Measurements from ENCODE around the gene RTN4R.
"Not testable (repeated sequence)": the region's sequence is repeated elsewhere in the genome, so short reads cannot be mapped to it uniquely, and the experiment has no call there.

RTN4R gene

DNA sequence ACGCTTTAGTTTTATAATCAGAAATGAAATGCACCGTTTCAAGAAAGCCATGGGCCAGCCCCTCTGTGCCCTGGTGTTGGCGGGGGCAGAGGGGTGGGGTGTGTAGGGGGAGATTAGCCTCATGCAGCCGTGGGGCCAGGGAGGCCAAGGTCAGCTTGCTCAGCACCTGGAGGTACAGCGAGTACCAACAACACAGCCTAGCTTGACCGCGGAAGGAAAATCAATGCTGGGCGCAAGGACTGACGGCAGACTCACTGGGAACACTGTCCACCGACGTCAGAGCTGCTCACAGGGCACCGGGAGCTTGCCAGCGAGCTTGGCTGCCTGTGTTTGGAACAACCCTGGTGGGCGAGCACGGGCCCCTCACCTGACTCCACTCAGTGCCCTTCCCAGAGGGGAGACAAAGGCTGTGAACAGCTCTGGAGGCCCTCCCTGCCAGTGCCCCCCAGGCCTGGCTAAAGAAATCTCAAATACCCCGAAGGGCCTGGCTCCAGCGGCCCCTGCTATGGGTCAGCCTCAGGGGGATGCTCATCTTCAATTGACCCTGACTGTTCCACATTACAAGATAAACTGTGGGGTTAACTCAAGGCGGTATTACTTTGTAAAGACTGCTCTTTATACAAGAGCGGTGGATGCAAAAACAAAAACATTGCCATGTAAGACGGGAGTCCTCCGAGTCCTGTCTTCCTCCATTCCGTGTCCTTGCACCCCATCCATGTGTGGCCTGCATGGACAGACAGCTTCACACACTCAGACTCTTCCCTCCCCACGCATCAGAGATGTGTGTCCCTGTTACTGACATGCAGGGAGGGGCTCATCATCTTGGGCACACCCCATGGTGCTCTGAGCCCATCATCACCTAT lies 21.3 kb upstream of the RTN4R start:
- not testable (repeated sequence) for DNase-seq (ENCODE audit: low read depth in 1 of 2, low spot score in 1 of 2)

DNA sequence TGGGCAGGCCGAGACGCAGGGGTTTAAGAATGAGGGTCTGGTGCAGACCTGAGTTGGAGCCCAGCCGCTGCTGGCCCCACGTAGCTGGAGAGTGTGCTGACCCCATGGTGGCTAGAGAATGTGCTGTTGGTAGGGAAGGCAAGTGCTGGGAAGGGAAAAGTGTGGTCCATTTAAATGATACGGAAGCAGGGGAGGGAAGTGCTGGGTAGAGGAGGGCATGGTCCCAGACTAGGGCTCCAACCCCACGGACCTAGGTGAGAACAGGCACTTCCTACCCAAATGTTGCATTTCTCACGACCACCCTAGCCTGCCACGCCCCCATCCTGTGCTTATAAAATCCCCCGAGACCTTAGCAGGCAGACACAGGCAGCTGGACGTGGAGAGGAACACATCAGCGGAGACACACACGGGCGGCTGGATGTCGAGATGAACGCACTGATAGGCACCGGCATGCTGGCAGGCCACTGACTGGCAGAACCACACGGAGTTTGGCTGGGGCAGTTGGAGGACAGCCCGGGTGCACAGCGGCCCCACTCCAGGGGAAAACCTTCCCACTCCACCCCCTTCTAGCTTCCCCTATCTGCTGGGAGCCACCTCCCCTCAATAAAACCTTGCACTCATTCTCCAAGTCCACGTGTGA lies 18.8 kb upstream of the RTN4R start:
- not testable (repeated sequence) for DNase-seq (ENCODE audit: low read depth in 1 of 2, low spot score in 1 of 2)

DNA sequence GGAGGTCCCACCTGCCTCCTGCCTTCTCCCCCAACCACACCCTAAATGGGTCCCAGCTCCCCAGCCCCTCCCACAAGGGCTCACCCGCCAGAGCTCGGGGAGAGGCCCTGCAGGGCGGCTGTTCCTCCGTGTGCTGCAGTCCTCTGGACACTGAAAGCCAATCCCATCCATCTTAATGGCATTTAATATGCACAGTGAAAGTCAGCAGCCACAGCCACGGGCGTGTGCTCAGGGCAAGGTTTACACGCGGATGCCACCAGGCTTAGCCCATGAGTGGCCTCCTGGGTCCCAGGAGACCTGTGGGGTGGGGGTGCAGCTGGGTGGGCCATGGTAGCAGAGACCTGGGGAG lies 18.2 kb upstream of the RTN4R start:
- DNase-seq (ENCODE audit: low read depth in 1 of 2, low spot score in 1 of 2), result not testable (repeated sequence)

DNA sequence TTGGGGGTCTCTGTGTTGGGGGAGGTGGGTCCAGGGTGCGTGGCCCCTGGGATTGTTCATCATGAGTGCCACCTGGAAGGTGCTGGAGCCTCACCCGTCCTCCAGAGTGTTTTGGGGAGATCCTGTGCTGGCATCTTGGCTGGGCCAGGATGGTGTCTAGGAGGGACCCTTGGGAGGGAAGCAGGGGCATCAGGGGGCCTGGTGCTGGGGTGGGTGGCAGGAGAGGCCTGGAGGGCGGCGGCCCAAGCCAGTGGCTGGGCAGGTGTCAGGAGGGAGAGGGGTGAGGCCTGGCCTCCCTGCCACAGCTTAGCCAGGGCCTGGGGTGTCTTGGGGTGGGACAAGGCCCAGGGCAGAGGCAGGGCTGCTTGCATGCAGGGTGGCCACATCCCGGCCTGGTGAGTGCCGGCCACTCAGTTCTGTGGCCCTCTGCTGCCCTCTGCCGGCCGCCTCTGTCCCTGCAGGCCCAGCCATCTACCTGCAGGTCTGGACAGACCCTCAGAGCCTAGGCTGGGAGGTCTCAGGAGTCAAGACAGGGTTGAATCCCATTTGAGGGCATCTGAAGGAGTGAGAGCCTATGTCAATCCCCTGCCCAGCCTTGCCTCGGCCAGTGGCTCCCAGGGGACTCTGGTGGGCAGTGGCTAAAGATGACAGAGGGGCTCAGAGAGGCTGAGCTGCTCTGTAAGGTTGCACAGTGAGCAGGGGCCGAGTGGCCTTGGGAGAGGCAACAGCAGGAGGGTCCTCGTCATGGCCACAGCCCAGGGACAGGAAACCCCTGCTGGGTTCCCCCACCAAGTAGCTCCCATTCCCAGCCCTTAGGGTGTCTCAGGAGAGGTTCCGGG lies 17.6 kb upstream of the RTN4R start:
- DNase-seq (ENCODE audit: low read depth in 1 of 2, low spot score in 1 of 2), result peak; percentile 57 to 77

DNA sequence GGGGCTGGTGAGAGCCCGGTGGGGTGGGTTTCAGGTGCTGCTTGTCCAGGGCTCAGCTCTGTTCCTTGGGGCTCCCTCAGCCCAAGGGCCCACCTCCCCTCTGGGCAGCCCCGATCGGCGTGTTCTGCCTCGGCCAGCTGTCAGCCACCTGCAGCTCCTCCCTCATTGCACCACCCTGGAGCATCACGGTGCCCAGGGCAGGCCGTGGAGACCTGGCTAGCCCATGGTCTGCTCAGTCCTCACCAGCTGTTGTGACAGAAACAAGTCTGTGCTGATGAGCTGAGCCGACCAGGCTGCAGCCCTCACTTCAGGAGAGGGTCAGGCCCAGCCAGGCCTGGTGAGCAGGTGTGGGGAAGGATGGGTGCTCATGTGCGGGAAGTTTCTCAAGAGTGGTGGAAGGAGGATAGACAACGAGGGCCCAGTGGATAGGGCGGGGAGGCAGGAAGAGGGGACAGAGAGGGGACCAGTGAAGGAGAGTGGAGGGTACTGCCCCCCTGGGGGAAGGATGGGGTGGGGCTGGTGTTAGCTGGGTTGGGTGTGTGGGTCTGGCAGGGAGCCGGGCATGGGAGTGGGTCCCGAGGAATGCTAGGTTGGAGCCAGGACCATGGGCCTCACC lies 16.5 kb upstream of the RTN4R start:
- DNase-seq (ENCODE audit: low read depth in 1 of 2, low spot score in 1 of 2), result no peak

DNA sequence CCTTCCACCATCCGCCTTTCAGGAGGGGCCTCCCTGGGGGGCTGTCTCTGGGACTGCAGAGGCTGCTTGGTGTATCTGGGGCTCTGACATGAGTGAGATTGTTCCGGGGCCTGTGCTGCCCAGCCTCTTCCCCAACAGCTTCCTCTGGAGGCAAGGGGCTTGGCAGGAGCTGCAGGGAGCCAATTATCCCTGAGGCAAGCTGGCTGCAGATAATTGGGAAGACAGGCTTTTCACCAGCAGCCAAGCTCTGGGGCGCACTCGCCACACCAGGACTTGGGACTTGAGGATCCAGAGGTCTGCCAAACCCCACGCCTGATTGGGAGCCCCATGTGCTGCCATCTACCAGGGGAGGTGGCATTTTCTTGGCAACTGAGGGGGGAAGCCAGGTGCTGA lies 15.6 kb upstream of the RTN4R start:
- no peak for DNase-seq (ENCODE audit: low read depth in 1 of 2, low spot score in 1 of 2)

DNA sequence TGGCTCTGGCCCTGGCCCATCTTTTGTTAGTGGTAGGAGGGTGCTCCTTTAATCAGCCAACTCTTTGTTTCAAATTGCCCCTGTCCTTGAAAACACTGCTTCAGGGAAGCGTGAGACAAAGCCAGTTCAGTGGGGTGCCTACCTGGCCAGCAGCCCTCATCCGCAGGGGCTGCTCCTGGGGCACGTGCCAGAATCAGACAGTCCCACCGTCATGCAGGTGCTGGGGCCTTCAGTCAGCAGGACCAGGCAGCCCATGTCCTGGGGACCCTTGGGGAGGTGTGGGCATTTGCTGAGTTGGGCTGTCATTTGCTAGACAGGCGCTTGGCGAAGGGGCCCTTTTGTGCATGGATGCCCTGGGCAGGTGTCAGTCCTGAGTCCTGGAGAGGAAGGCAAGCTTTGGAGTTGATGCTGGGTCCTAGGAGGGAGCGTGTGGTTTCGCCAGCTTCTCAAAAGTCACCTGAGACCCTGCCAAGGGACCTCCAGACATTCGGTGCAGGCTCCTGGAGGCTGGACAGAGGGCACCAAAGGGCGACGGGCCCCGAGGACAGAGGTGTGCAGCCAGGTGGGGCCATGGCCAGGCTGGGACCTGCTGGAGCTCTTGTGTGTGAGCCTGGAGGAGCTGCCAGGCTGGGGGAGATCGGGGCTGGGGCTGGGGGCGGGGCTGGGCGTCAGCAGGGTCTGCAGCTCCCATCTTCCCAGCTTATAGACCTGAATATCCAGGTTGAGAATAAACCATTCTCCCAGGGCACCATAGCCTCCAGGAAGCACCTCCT lies 15.0 kb upstream of the RTN4R start:
- DNase-seq (ENCODE audit: low read depth in 1 of 2, low spot score in 1 of 2), result no peak

DNA sequence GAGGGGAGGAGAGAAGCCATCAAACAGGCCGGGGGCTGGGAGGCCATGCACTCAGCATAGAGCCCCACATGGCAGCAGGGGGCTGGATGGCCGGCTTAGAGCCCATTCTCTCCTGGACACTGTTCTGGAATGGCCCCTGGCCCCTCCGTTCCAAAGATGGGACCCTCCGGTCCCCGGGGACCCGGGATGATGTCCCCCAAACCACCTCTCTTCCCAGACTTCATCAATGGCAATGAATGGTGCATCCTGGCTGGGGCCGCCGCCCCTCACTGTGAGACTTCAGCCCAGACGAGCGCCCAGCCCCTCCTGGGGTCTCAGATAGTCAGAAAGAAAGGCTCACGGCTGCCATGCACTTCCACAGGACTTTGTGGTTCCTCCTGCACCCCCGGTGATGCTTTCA lies 13.8 kb upstream of the RTN4R start:
- no peak for DNase-seq (ENCODE audit: low read depth in 1 of 2, low spot score in 1 of 2)

DNA sequence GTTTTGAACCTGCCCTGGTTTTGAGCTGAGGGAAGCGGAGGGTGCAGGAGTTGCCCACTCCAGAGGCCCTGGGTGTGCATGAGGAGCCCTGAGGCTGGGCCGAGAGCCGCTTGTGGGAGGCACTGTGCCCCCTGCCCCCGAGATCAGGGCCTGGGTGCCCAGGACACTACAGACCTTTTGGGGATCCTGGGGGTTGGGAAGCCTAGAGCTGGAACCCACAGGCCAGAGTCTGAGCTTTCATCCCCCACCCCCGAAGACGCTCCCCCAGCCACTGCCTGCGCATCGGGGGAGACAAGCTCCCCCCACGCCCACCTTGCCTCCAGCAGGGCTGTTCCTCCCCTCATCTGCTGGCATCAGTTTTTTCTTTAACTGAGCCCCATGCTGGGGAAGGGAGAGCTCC lies 13.4 kb upstream of the RTN4R start:
- not testable (repeated sequence) for DNase-seq (ENCODE audit: low read depth in 1 of 2, low spot score in 1 of 2)

DNA sequence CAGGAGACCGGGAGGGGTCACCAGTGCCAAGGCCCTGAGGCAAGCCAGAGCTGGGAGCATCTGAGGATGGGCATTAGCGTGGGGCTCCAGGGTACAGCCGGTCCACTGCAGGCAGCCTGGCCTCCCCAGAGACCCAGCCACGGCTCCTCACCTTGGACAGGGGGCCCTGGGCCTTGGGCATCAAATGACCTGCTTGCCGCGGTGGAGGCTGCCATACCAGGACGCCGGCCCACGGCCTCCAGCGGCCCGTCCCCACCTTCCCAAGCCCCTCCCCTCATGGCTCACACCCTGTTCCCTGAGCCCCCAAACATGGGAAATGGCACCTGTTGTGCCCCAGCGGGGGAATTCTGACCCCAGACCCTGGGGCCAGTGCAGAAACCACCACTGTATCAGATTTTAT lies 12.7 kb upstream of the RTN4R start:
- no peak for DNase-seq (ENCODE audit: low read depth in 1 of 2, low spot score in 1 of 2)

DNA sequence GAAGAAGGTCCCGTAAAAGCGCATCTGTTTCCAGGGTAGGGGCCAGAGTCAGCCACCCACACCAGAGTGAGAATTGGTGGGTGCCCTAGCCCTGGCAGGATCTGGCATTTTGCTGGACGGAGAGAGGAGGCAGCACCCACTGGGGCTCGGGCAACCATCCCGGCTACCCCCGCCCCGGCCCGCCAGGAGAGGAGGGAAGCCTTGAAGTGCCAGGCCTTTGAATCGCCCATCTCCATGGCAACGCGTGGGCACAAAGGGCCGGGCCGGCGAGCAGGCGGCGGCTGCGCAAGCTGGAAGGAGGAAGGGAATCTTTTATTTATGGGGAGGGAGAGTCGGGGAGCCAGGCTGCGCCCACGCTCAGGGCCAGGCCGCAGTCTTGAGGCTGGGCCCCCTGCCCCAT lies 12.0 kb upstream of the RTN4R start:
- DNase-seq (ENCODE audit: low read depth in 1 of 2, low spot score in 1 of 2), result not testable (repeated sequence)

DNA sequence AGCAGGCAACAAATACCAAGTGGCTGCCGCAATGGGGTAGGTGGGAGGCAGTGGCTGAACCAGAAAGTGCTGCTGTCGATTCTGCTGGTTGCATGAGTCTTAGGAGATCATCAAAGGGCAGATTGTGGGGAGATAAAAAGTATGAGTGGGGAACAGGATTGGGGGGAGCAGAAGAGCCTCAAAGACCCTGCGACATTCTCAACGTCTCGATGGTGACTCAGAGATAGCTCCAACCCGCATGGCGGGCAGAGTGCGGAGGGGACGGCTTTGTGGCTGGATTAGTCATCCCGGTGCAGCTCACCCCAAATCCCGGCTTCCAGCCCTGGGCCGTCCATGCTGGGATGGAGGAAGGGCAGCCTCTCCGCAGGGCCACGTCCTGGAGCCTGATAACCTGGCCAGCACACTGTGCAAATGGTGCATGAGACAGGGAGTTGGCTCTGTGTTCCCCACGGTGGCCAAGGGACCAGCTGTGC lies 11.6 kb upstream of the RTN4R start:
- DNase-seq (ENCODE audit: low read depth in 1 of 2, low spot score in 1 of 2), result no peak

DNA sequence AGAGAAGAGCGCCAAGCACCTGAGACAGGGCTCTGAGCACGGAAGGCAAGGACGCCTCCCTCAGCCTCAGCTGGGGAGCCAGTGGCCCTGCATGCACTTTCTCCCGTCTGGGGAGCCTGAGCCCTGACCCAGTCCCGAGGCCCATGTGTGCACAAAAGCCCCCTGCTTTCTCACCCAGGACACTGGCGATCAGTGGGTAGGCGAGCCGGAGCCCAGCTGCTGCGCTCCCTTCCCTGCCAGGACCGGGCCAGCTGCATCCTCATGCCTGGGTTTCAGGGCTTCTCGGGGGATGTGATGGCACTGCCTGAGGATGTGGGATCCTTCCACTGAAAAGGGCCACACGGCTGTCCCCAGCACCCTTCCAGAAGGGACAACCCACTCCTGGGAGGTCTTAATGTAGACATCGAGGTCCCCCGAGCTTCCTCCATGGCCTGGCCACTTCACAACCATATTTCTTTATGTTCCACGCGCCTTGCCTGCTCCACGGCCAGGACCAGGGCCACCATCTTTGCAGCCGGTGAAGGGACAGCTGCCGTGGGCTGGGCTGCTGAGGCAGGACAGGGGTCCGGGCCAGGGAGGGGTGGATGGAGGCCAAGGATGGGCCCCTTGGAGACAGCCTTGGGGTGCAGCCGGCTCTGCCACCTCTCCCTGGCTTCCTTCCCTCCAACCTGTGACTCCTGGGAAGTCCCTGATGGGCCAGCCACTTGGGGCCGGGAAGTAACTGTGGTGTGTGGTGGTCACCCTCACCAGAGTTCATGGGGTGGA lies 10.8 kb upstream of the RTN4R start:
- not testable (repeated sequence) for DNase-seq (ENCODE audit: low read depth in 1 of 2, low spot score in 1 of 2)

DNA sequence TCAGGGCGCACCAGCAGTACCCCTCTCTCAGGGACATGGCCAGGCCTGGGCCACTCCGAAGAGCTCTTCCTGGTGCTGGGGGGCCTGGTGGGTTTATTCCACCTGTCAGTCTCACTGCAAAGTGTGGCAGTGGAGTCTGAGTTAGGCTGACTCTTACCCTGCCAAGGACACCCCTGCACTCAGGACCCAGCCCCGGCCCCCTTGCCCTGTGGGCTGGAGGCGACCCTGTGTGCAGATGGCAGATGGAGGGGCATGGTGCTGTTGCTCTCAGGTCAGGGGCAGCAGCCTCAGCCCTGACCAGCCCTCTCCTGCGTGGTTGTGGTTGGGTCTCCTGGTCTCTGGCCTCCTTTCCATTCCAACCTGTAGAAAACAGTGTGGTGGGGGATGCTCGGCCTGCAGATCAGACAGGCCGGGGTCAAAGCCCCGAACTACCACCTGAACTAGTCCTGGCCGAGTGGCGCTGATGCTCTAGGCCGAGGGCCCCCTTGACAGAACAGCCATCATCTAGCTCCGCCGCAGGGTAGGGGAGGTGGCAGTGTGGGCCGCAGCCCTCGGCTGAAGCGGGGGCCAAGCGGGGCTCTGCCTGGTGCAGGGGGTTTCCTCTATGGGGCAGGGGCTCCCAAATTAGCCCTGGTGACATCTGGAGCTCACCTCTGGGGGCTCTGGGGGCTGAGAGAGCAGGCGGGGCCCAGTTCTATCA lies 10.0 kb upstream of the RTN4R start:
- not testable (repeated sequence) for DNase-seq (ENCODE audit: low read depth in 1 of 2, low spot score in 1 of 2)

DNA sequence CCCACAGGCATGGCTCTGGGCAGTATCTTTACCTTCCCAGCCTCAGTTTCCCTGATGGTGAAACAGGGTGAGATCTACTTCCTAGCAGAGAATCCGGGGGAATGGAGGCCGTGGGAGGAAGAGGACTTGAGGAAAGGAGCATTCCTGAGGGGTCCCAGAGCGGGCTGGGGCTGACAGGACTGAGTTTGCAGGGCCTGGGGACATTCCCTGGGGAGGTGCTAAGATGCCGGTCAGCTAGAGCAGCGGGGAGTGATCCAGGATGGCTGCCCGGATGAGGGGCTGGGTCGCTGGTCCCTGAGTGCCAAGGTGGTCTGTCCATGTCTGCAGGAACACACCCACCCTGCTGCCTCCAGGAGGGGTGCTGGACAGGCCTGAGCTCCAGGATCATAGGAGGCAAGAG lies 8.3 kb upstream of the RTN4R start:
- DNase-seq (ENCODE audit: low read depth in 1 of 2, low spot score in 1 of 2), result no peak

DNA sequence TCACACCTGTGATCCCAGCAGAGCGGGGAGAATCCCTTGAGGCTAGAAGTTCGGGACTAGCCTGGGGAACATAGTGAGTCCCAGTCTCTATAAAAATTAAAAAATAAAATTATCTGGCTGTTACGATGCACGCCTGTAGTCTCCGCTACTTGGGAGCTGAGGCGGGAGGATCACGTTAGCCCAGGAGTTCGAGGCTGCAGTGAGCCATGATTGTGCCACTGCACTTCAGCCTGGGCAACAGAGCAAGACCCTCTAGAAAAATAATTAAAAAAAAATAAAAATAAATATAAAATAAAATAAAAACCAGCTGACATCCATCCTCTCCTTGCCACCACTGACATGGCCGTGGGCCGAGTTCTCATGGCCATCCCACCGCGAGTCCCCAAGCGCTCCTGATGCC lies 7.7 kb upstream of the RTN4R start:
- no peak for DNase-seq (ENCODE audit: low read depth in 1 of 2, low spot score in 1 of 2)

DNA sequence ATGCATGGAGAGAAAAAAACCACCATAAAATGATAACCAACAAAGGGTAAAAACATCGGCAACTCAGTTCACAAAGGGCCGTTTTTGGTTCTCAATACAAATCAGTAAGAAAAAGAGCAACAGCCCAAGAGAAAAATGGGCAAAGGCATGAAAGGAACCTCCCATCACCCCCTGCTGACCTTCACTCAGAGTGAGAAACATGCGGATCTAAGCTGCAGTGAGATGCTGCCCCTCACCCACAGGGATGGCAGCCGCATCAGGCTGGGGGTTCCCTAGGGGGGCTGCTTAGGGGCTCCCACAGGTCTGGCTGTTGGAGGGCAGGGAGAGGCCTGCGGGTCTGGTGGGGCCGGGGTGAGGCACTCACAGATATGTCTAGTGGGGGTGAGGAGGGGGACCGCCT lies 7.2 kb upstream of the RTN4R start:
- not testable (repeated sequence) for DNase-seq (ENCODE audit: low read depth in 1 of 2, low spot score in 1 of 2)

DNA sequence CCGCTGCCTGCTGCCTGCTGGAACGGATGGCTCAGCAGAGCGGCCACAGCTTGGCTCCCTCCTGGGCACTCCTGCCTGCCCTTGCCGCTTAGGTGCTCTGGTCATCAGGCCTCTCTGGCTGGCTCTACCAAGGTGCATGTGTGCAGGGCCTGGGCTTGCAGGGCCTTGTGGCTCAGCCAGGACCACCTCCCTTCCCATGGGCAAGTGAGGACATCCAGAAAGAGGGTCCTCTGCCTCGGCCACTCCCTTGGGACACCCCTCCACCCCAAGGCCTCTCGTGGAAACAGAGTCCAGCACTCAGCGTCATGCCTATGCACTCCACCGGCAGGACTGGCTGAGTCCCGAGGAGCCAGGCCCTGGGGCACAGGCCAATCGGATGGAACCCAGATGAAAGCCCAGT lies 6.3 kb upstream of the RTN4R start:
- not testable (repeated sequence) for DNase-seq (ENCODE audit: low read depth in 1 of 2, low spot score in 1 of 2)

DNA sequence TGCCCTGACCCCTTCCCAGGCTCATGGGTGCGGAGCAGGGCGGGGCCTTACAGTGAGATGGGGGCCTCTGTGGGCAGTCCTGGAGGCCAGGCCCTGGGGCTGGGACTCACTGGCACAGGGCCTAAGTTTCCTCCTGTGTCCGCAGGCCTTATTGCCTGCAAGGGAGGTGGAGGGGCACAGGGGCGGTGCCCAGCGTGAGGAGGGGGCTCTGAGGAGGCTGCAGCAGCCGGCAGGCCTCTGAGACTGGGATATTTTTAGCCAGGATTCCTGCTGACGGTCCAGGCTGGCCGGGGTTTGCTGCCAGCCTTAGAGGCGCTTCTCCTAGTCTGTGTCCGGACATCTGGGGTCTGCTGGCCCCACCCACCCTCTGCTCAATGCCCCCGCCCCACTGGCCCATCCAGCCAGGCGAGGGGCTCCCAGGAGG lies 5.7 kb upstream of the RTN4R start:
- DNase-seq (ENCODE audit: low read depth in 1 of 2, low spot score in 1 of 2), result no peak

Measured in stimulated activated CD4-positive, alpha-beta T cell treated with anti-CD3 and anti-CD28 coated beads, Interleukin-15, amount 100 ng/mL, for 1 hour (primary cell).